IMR-90 (cell line): Measurements from ENCODE around the gene STARD13.

Experiments
- FOS ChIP-seq: fragments of 150-350 bp; IDR thresholded peaks from 2 replicates; pipeline ENCODE4 v1.6.1; 2016; ENCODE audit warnings: low read depth, low read length
- MXI1 ChIP-seq: IDR thresholded peaks from 2 replicates; pipeline ENCODE4 v1.6.1; 2012; ENCODE audit warnings: low read depth, mild to moderate bottlenecking, low read length, moderate library complexity, borderline replicate concordance
- TF ChIP-seq, protein P1 (sequence below): conservative IDR thresholded peaks from 2 replicates; pipeline ENCODE4 v1.5.1; 2012; ENCODE audit warnings: mild to moderate bottlenecking, low read depth, low read length, improper control_type of control experiment
- TF ChIP-seq, protein P2 (sequence below): fragments of 150-350 bp; IDR thresholded peaks from 2 replicates; pipeline ENCODE4 v1.6.1; 2017; ENCODE audit warnings: mild to moderate bottlenecking, antibody characterized with exemption, low read length, low read depth

DNA sequence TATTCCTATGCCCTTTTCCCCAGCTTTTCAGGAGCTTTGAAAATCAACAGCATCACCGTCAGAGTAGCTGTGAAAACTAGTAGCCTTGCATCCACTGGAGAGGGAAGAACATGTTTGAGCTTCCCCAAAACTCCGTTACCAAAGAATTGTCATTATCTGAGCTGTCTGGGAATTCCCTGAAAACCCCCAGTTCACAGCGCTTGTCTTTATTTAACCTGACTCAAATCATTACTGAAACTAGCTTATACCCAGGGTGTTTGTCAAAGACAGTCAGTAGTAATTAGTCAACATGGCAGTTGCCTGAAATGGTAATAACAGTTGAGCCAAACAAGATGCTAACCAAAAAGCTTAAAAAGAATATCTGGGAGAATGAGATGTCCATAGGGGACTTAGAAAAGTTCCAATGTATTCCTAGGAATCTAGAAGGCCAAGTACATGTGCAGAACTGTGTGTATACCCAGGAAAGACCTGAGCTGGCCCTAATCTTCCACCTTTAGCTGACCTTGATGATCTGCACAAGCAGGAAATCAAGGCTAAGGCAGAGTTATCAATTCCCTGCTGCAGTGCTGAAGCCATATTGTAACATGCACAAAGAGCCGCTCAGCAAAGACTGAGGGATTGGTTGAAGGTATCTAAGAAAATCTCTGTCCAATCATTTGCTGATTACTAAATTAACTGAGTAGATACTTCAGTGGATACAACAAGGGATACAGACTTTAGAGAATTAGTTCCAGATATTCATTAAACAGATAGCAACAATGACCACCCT, 138.5 kb downstream of the STARD13 start:
- TF ChIP-seq, protein P1, sequence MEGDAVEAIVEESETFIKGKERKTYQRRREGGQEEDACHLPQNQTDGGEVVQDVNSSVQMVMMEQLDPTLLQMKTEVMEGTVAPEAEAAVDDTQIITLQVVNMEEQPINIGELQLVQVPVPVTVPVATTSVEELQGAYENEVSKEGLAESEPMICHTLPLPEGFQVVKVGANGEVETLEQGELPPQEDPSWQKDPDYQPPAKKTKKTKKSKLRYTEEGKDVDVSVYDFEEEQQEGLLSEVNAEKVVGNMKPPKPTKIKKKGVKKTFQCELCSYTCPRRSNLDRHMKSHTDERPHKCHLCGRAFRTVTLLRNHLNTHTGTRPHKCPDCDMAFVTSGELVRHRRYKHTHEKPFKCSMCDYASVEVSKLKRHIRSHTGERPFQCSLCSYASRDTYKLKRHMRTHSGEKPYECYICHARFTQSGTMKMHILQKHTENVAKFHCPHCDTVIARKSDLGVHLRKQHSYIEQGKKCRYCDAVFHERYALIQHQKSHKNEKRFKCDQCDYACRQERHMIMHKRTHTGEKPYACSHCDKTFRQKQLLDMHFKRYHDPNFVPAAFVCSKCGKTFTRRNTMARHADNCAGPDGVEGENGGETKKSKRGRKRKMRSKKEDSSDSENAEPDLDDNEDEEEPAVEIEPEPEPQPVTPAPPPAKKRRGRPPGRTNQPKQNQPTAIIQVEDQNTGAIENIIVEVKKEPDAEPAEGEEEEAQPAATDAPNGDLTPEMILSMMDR = no peak
- TF ChIP-seq, protein P2, sequence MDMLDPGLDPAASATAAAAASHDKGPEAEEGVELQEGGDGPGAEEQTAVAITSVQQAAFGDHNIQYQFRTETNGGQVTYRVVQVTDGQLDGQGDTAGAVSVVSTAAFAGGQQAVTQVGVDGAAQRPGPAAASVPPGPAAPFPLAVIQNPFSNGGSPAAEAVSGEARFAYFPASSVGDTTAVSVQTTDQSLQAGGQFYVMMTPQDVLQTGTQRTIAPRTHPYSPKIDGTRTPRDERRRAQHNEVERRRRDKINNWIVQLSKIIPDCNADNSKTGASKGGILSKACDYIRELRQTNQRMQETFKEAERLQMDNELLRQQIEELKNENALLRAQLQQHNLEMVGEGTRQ = no peak
- TF ChIP-seq MXI1 = no peak
- no peak for TF ChIP-seq FOS
